Stimulated activated CD4-positive, alpha-beta T cell treated with anti-CD3 and anti-CD28 coated beads, Interleukin-4, amount 100 ng/mL, for 24 hours (primary cell): ENCODE data around the gene ATG2A.

ENCODE experiments used
- DNase-seq: peaks from one replicate; pipeline ENCODE4 v3.0.0-alpha.2; 2020

ATG2A gene

GRCh38 chr11:64883575-64883974 is 33.4 kb downstream of the ATG2A start:
- DNase-seq: no peak

DNA sequence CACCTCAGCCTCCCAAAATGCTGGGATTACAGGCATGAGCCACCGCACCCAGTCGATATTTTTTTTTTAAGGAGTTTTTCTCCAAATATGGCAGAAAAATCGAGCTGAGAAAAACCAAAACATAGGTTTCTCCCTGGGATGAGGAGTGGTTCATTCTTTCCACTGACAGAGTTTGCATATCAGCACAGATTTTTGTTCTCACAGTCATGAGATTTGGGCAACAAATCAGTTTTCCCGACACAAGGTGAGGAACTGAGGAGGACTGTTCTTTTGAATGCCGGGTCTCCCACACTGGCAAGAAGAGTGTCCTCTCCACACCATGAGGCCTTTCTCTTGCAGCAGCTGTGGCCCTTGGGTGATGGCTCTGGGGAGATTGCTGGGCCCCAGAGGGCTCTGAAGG is 34.8 kb downstream of the ATG2A start:
- DNase-seq: no peak

DNA sequence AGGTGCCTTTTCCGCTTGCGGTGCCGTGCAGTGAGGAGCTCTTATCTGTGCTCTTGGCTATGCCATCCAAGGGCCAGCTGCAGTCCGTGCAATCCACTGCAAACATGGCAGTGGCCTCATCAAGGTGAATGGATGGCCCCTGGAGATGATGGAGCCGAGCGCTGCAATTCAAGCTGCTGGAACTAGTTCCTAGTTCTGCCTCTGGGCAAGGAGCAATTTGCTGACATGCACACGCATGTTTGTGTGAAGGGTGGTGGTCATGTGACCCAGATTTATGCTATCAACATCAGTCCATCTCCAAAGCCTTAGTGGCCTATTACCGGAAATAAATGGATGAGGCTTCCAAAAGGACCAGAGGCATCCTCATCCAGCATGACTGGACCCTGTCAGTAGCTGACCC is 35.5 kb downstream of the ATG2A start:
- no peak for DNase-seq

- no peak for DNase-seq
Observed at GRCh38 chr11:64880240-64881001, 36.6 kb downstream of the ATG2A start.

GRCh38 chr11:64879244-64879900 is 37.6 kb downstream of the ATG2A start:
- DNase-seq: no peak

DNA sequence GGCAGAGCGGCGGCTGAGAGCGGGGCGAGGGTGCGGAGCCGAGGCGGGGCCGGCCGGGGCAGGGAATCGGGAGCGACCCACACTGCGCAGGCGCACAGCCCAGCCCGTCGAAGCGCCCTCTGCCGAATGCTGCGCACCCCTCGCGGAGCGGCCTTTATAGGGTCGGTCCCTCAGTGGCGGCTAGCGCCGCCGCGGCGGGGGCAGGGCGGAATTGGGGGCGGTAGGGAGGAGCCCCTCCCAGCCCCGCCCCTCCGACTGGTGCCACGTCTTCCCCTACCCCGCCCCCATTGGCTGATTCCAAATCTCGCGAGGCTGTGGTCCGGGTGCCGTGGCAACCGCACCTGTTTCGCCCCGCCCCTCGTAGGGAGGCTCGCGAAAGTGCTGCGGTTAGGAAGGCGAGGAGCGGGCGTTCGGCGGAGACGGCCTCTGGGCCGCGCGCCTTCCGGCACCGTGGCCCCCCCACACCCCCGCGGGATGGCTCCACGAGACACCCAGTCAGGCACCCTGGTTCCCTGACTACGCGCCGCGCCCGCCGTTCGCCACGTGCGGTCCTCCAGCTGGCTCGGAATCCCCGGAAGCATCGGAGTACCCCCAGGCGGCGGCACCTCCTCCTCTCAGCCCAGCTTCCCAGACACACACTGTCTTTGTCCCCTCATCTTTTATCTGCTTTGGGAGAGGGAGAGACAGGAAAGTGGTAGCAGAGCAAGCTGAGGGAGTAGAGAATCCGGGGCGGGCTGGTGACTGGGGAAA is 38.3 kb downstream of the ATG2A start, which contains the start of gene EHD1:
Gene EHD1 (minus strand): TSS at position 128 of the 750 bp plus-strand sequence. CDS start 157 bp downstream, outside the sequence.
- DNase-seq: peak; percentile 100

DNA sequence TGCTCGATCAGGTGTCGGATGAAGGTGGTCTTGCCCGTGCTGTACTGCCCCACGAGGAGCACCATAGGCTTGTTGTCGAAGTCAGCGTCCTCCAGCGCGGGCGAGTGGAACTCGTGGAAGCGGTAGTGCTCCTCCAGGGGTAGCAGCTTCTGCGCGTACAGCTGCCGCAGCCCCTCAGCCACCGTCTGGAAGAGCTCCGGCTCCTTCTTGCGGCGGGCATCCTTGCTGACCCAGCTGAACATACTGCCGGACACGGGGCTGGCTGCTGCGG is 38.9 kb downstream of the ATG2A start:
- no peak for DNase-seq

DNA sequence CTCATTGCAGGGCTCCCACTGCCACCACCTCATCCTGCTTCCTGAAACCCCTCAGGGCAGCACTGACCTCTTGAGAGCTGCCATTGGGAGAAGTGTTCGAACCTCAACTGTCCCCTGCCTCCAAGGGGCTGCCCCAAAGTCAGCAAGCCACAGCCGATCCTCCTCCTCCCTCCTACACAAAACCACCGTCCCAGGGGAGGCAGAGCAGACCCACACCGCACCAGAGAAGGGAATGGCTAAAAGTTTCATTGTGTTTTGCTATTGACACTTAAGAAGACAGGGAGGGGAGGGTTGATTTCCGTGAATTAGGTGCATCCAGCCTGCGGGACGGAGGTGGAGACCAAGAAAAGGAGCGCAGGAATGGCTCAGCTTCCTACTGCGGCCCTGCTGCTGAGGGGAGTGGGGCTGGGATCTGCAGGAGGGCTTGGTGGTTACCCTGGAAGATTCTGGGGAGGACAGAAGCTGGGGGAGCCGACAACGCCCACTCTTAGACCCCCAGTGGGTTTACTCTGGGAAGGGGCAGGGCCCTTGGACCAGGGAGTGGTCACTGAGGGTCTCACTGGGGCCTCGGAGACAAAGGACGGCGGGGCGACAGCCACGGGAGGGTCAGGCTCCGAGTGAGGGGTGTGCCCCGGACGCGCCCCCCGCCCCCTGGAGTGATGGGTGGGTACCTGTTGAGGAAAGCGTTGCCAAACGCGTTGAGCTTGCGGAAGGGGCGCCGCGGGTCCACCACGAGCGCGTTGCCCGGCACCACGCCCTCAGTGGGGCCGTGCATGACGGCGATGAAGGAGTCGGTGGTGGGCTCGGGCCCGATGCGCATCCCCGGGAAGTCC is 39.4 kb downstream of the ATG2A start:
- DNase-seq: peak; percentile 49

DNA sequence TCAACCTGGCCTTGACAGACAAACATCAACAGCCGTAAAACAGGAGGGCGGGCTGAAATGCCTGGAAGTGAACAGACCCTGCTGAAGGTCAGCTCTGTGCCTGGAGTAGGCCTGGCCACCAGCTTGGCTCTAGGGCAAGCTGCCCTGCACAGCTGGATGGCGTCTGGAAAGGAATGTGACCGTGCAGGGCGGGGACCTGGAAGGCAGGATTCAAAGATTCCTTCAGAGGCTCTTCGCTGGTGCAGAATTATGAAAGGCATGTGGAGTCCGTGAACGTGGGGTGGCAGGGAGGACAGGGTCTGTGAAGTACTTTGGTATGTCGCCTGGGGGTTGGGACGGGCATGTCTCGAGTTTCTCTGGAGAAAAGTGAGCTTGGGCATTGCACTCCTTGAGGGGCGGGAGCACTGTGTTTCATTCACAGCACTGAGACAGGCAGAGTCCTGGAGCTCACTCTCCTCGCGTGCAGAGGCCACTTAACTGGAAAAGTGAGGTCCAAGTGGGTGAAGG is 40.1 kb downstream of the ATG2A start:
- DNase-seq: no peak

- DNase-seq: peak; percentile 58
Observed at GRCh38 chr11:64876229-64876750, 40.7 kb downstream of the ATG2A start.

DNA sequence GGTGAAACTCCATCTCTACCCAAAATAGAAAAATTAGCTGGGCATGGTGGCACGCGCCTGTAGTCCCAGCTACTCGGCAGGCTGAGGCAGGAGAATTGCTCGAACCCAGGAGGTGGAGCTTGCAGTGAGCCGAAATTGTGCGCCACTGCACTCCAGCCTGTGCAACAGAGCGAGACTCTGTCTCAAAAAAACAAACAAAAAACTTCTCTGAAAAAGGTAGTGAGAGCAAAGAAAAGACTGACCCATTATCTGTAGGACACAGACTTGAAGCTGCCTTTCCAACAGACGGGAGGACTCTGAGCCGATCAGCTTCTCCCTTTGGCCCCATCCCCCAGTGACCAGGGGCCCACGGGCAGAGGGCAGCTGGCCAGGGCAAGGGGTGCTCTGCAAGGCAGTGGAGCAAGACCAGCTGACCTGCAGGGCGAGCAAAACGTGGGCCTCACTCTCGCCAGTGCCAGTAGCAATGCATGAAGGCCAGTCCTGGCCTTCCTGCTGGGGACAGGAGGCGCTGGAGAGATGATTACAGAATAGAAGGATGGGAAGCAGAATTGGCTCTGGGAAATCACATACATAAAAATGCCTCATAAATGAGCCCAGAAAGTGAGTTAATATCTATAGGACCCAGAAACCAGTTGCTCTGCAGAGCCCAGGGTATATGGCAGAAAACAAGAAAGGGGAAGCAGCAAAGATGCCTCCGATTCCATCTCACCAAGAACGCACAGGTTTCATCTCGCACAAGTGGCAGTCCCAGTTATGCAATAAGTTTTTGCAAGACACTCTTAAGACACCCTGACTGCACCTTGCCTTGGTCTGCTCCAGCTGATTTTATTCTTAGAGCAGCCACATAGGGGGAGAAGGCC is 41.4 kb downstream of the ATG2A start:
- DNase-seq: no peak

GRCh38 chr11:64874308-64875240 is 42.4 kb downstream of the ATG2A start:
- no peak for DNase-seq

DNA sequence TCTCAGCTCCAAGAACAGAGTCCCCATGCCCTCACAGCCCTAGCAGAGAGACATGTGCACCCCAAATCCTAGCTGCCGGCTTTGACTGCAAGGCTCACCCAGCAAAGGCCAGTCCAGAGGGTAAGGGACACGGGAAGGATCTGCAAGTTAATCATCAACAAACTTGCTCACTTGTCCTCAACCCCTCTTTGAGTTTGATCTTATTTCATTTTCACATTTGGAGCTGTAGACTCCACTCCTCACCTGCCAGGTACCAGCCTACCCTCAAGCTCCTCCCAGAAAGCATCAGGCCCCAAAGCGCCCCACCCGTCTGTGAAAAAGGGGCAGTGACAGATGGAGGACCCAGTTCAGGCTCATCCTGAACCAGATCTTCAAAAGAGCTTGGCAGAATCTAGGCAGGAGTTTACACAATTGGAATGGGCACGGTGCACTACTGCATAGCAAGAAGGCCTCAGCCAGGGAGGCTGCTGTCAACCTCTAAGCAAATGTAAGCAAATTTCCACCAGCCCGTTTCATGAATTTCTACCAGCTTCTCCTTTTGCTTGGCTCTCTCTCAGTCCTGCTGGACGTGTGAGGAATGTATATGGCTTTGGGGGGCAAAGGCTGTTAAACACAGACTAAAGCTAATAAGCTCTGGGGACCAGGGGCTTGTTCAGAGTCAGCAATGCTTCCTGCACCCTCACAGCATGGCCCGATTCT is 44.1 kb downstream of the ATG2A start:
- DNase-seq: no peak

DNA sequence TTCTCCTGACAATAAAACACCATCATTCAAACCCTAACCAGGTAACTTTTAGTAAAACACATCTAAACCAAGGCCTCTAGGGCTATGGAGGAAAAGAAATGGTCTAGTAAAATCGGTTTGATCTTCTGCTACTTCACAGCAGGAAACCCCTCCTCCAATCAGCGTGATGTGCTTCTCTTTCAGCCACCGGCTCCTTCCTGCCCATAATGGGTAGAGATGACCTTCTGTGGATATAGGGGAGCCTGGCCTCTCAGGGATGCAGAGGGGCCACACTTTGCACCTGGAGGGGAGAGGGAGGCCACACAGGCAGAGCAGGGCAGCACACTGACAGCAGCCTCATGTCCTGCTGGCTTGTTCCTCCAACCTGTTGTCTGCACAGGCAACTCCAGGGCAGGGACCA is 45.5 kb downstream of the ATG2A start:
- DNase-seq: no peak

GRCh38 chr11:64870893-64871466 is 46.0 kb downstream of the ATG2A start:
- no peak for DNase-seq

DNA sequence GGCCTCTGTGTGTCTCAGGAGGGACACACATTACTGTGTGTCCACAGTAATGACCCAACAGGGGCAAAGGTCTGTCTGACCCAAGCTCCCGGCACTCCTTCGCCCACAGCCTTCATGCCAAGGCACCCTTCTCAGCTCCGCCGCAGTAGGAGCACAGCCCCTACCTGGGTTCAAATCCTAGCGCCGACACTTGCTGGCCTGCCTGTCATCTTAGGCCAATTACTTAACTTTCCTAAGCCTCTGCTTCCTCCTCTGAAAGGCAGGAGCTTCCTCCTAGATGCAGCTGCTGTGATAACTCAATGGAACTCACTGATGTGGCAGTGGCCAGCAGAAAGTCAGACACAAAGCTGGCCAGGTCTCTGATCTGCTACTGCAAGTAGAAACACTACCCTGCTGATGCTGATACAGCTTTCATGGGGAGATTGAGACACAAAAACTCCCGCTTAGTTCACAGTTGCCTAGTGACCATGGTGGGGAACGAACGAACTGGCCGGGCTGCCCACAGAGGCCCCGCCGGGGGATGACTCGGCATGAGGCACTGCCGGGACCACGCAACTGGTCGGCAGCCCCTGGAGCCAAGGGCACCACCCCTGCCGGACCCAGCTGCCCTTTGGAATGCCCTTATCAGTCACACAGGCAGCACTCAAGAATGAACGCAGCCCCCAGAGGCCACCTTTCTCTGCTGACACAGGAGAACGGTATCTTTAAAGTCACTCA is 46.7 kb downstream of the ATG2A start:
- no peak for DNase-seq

GRCh38 chr11:64869571-64870175 is 47.3 kb downstream of the ATG2A start:
- DNase-seq: no peak

GRCh38 chr11:64868904-64869570 is 48.0 kb downstream of the ATG2A start:
- DNase-seq: no peak
